Myocyte (in vitro differentiated cells): ENCODE measurements around the gene GPR3. TPM values are rescaled to one million over a fixed set of nuclear protein-coding genes. Genes with fewer than 3 reads are reported as not detected.
"Not testable (repeated sequence)": the region's sequence is repeated elsewhere in the genome, so short reads cannot be mapped to it uniquely, and the experiment has no call there.

Experiments used
- DNase-seq: peaks from one replicate; pipeline ENCODE4 v3.0.0-alpha.2; 2012; ENCODE audit warnings: low read depth
- total RNA-seq: library from RNA; depleted of rRNA; stranded (reverse); fragments of >200 nt; gene quantifications from 2 replicates; pipeline ENCODE4 v1.2.3, GENCODE V29; 2014

GPR3 gene
- total RNA-seq, 1 donor from 2014 or later = 0.72 TPM

GRCh38 chr1:27418326-27419185, 26.1 kb downstream of the GPR3 start:
- peak; percentile 96 for DNase-seq

GRCh38 chr1:27423709-27424108, 31.3 kb downstream of the GPR3 start:
- no peak for DNase-seq

GRCh38 chr1:27427329-27427728, 34.9 kb downstream of the GPR3 start:
- no peak for DNase-seq

DNA sequence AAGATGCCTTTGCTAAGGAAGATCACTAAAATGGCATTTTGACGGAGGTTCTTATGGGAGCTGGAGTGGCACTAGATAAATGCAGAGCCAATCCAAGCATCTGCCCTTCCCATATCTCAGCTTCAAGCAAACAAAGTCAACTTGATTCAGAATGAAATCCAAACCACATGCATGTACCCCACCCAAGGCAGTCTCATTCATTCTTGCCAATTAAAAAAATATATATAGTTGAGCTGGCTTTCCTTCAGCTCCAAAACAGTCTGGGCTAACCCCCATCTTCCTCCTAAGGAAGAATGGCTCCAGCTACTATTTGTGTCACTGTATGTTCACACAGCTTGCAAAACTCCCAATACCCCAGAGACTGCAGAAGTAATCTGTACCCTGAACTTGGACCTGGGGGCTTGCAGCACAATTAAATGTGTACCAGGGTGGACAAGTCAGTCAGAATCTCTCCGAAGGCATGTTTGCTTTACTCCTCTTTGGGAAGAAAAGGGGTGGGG, 35.4 kb downstream of the GPR3 start:
- DNase-seq = no peak

DNA sequence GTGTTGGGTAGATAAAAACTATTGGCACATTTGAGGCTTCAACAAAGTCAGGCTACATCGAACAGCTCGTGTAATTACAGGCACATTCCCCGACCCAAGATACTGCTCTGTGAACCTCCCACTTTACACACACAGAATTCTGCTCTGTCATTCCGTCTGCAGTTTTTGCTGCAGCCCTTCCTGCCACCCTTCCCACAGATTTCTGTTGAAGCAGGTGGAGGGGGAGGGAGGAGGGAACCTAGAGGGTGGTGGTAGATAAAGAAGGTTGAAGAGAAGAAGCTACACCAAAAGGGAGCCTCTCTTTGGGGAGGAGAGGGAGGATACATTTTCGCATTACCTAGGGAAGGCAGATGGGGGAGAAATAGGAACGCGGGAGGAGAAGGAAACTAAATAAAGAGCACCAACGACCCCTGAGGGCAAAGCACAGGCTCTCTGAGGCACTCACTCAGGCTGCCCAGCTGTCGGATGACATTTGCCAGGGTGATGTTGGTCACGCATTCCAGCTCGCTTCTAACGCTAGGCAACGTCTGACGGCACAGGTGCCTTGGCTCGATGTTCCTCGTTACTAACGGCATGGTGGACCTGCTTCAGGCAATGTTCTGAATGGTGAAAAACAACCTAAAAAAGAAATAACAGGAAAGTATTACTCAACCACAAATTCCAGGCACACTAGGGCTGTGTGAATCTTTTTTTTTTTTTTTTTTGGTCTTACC, 36.0 kb downstream of the GPR3 start:
- peak; percentile 90 for DNase-seq

DNA sequence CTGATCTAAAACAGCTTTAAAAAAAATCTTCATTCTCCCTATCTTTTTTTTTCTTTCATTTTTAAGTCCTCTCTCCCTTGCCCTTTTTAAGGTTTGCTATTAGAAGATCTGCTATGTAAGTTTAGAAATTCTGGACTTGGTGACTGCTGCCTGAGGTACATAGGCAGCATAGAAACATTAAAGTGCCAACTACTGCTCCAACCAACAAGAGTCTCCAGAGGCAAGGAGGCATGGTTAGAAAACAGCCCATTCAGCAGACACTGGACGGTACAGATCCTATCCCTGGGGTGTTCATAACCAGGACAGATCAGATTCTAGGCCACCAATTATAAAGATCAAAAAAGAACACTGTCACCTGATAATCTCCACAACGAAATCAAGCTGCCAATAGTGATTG, 36.6 kb downstream of the GPR3 start:
- no peak for DNase-seq

DNA sequence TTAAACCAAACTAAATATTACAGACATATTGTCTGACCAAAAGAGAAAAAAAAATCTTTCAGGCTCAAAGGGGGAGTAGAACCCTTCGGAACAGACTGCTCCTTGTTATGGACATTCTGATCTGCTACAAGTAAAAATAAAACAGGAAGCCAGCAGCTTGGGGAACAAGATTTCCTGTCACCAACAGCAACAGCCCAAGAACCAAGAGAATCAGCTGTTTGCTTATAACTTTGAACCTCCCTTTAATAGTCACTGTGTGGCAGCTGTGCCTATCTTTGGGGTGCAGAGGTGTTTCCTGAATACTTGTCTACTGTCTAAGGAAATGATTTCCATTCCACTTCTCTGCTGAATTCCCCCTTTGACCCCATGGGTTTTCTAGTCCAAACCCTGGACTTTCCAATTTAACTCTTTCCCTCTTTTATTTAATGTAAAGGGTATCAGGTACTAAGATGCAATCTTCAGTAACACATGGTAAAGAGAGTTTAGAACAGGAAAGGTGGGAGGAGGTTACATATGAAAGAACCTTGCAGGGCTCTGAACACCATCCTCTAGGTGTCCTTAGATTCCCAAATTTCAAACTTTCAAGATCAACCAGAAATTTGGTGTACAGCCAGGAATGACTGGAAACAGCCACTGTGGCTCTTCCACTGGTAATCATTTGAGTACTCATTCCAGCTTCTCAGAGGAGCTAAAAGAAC, 38.6 kb downstream of the GPR3 start:
- peak; percentile 71 for DNase-seq

DNA sequence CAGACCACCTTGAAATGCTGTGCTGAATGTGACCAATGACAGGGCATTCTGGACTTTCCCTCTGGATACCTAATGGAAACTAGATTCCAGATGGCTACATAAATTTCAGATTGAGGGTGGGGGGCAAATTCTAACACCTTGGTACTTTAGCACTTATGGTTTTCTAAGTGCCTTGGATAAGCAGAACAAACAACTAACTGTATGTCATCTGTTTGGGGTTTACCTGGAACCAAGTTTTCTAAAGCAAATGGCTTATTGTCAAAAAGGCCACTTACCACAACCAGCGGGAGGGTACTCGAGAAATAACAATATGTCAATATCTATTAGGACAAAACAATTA, 39.1 kb downstream of the GPR3 start:
- no peak for DNase-seq

- not testable (repeated sequence) for DNase-seq
Observed at GRCh38 chr1:27432725-27433124, 40.3 kb downstream of the GPR3 start.

DNA sequence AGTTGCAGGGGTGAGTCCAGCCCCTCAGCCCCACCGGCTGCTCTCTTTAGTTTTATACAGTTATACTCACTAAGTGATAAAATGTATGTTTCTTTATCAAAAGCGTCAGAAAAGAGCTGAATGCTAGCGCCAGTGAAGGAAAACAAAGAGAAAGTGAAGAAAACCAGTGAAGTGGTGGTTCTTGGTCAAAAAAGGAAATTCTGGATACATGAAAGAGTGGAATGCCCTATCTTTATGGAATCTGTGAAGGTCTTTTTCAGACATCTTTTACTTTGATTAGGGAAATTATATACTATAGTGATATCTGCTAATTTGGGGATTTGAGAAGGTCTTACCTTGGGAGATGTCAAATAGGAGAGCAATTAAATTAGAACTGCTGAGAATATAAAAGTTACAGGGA, 41.3 kb downstream of the GPR3 start:
- DNase-seq = no peak

GRCh38 chr1:27435566-27436203, 43.3 kb downstream of the GPR3 start:
- DNase-seq = no peak

DNA sequence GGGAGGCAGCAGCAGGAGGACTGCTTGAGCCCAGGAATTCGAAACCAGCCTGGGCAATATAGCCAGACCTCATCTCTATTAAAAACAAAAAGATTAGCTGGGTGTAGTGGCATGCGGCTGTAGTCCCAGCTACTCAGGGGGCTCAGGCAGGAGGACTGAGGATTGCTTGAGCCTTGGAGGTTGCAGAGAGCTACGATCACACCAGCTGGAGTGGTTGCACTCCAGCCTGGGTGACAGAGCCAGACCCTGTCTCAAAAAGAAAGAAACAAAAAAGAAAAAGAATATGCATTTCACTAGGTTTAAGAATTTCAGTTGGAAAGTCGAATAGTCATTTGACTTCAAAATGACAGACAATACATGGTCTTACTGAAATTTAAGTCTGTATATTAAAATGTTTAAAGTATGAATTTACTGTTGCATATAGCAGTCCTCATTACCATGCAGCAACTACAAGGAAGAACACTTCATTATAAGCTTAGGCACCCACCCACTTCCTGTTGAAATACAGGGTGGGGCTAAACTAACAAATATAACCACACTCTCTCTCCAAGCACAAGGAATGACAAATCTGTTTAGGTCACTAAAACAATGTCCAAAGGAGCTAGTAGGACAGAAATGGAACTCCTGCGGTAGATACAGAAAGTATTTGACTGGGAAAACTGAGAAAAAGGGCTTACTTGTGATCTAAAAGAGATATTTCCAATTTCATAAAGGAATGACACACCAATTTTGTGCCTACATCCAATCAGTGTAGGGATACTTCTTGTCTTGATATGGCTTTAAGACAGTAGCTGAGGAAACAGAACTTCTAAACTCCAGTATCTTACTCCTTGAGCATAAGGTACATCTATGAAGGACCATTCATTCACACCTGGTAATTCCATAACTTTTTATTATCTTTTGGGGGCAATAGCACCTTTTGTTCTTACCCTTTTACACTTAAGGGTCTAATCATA, 44.1 kb downstream of the GPR3 start:
- peak; percentile 62 for DNase-seq

DNA sequence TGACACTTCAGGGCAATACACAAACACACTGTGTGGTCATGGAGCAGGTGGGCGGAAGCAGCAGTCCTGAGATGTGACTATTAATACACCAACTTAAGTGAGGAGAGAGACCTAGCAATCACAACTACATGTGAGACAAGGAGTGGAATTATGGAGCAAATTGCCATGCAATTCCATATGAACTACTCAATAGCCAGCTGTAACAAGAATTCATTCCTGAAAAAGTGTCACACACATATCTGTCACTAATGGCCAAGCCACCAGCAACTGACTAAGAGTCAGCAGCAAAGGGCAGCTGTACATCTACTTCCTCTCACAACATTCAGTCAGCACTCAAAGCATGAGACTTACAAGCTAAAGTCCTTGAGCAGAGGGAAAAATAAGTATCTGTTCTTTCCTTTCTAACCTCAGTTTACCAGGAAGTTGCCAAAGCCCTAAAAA, 46.2 kb downstream of the GPR3 start:
- peak; percentile 53 for DNase-seq

- DNase-seq = no peak
Observed at GRCh38 chr1:27439150-27439549, 46.7 kb downstream of the GPR3 start.

GRCh38 chr1:27444632-27445031, 52.2 kb downstream of the GPR3 start:
- no peak for DNase-seq

Other genes with a start within 250 kb of the GPR3 start
- 4.6 and 9.6 TPM in 2 replicates for gene SLC9A1, start 237.5 kb upstream of the GPR3 start, total RNA-seq
- 23.7 and 30.1 TPM in 2 replicates for gene WDTC1, start 158.0 kb upstream of the GPR3 start, total RNA-seq
- 37.8 and 42.7 TPM in 2 replicates for gene TMEM222, start 70.5 kb upstream of the GPR3 start, total RNA-seq
- gene SYTL1, start 50.6 kb upstream of the GPR3 start, total RNA-seq = 0.05 TPM in 1 of 2 replicates, not detected in the other
- 26.0 and 29.3 TPM in 2 replicates for gene MAP3K6, start 25.7 kb upstream of the GPR3 start, total RNA-seq
- gene FCN3, start 17.8 kb upstream of the GPR3 start, total RNA-seq = not detected in 2 replicates
- gene CD164L2, start 9.3 kb upstream of the GPR3 start, total RNA-seq = not detected in 2 replicates
- gene WASF2, start 97.5 kb downstream of the GPR3 start, total RNA-seq = 17.3 and 18.2 TPM in 2 replicates
- 46.6 and 55.3 TPM in 2 replicates for gene AHDC1, start 211.5 kb downstream of the GPR3 start, total RNA-seq
- gene FGR, start 242.6 kb downstream of the GPR3 start, total RNA-seq = 0.05 and 0.29 TPM in 2 replicates